ENCODE results near the gene CRACR2B. TPM values are rescaled to one million over a fixed set of nuclear protein-coding genes. Genes with fewer than 3 reads are reported as not detected.

The CRACR2B gene
- total RNA-seq, 6 experiments from 2014 or later = 0.63 to 2.2 (median 1.2) TPM

DNA sequence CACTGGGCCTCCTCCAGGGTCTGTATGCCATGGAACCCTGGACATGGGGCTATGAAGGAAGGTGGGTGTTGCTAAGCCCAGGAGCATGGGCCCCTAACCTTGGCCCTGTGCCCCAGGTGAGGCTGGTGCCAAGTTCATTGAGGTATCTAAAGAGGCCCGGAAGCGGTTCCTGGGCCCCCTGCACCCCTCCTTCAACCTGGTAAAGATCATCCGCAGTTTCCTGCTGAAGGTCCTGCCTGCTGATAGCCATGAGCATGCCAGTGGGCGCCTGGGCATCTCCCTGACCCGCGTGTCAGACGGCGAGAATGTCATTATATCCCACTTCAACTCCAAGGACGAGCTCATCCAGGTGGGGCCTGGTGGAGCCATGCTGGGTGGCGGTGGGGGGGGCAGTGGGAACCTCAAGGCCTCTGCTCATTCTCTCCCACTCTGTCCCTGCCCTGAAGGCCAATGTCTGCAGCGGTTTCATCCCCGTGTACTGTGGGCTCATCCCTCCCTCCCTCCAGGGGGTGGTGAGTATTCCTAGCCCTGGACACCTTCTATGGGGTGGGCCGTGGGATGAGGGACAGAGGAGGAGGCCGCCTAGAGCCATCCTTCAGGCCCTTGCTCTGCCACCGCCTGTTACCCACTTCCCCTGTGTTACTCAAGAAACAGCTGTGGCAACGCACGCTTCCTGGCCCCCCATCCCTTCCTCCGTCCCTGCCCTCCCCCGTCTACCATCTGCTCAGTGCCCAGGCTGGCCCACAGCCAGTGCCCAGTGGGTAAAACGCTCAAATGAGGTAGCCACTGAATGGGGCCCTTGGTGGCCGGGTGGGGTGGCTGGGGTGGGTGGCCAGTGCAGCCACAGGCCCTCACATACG is 6.0 kb upstream of the CRACR2B start:
- Mint-ChIP-seq H3K36me3 (ENCODE audit: low read depth) (peaks cover 6% of the 10 kb centered on the region; the same call in 1 of the 2 replicates), H3K27ac (peak overlapping the region; percentile 71; the same call in 1 of the 2 replicates), H3K4me1 (ENCODE audit: low read depth) (peaks cover 17% of the 10 kb centered on the region), H3K27me3 (ENCODE audit: insufficient read depth) (peaks cover 5% of the 10 kb centered on the region), H3K9me3 (no peaks in the 10 kb centered on the region), H3K4me3 (peak overlapping the region; percentile 90)
- DNase-seq = no peak
- TF ChIP-seq, protein P1, sequence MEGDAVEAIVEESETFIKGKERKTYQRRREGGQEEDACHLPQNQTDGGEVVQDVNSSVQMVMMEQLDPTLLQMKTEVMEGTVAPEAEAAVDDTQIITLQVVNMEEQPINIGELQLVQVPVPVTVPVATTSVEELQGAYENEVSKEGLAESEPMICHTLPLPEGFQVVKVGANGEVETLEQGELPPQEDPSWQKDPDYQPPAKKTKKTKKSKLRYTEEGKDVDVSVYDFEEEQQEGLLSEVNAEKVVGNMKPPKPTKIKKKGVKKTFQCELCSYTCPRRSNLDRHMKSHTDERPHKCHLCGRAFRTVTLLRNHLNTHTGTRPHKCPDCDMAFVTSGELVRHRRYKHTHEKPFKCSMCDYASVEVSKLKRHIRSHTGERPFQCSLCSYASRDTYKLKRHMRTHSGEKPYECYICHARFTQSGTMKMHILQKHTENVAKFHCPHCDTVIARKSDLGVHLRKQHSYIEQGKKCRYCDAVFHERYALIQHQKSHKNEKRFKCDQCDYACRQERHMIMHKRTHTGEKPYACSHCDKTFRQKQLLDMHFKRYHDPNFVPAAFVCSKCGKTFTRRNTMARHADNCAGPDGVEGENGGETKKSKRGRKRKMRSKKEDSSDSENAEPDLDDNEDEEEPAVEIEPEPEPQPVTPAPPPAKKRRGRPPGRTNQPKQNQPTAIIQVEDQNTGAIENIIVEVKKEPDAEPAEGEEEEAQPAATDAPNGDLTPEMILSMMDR (IDR thresholded peaks at IDR 0.05) = no peak

DNA sequence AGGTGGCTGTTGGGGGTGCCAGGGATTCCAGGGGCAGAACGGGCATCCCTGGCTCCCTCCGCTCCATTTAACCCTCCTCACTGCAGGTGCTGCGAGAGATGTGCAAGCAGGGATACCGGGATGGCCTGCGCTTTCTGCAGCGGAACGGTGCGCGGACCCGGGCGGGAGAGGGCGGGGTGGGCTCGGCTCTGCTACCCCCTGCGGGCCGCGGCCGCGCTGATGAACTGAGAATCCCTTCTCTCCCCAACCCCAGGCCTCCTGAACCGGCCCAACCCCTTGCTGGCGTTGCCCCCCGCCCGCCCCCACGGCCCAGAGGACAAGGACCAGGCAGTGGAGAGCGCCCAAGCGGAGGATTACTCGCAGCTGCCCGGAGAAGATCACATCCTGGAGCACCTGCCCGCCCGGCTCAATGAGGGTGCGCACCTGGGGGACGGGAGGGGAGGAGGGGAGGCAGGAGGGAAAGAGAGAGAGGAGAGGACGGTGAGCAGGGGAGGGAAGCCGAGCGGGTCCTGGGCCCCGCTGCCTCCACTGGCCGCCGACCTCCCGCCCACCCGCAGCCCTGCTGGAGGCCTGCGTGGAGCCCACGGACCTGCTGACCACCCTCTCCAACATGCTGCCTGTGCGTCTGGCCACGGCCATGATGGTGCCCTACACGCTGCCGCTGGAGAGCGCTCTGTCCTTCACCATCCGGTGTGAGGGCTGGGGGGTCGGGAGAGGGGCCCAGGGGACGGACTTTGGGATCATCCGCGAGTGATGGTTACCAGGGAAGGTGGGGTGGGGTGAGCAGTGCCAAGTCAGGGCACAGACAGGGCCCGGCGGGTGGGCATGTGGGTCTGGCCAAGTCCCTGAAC is 4.1 kb upstream of the CRACR2B start:
- Mint-ChIP-seq H3K4me1 (ENCODE audit: low read depth) (peaks cover 12% of the 10 kb centered on the region), H3K4me3 (no peak overlapping the region), H3K36me3 (ENCODE audit: low read depth) (peaks cover 6% of the 10 kb centered on the region; the same call in 1 of the 2 replicates), H3K27ac (no peak overlapping the region), H3K9me3 (no peaks in the 10 kb centered on the region), H3K27me3 (ENCODE audit: insufficient read depth) (peaks cover 15% of the 10 kb centered on the region)
- TF ChIP-seq, protein P1 (IDR thresholded peaks at IDR 0.05) = no peak
- no peak for DNase-seq

DNA sequence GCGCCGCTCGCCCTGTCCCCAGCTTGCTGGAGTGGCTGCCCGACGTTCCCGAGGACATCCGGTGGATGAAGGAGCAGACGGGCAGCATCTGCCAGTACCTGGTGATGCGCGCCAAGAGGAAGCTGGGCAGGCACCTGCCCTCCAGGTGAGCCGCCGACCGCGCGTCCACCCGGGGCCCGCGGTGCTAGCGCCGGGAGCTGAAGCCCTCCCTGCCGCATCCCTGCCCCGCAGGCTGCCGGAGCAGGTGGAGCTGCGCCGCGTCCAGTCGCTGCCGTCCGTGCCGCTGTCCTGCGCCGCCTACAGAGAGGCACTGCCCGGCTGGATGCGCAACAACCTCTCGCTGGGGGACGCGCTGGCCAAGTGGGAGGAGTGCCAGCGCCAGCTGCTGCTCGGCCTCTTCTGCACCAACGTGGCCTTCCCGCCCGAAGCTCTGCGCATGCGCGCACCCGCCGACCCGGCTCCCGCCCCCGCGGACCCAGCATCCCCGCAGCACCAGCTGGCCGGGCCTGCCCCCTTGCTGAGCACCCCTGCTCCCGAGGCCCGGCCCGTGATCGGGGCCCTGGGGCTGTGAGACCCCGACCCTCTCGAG is 3.3 kb upstream of the CRACR2B start:
- H3K4me3 Mint-ChIP-seq = no peak overlapping the region
- DNase-seq = no peak
- TF ChIP-seq, protein P1 (IDR thresholded peaks at IDR 0.05) = no peak
- H3K36me3 Mint-ChIP-seq (ENCODE audit: low read depth) = peaks cover 6% of the 10 kb centered on the region; the same call in 1 of the 2 replicates
- peaks cover 15% of the 10 kb centered on the region for H3K27me3 Mint-ChIP-seq (ENCODE audit: insufficient read depth)
- peaks cover 10% of the 10 kb centered on the region for H3K4me1 Mint-ChIP-seq (ENCODE audit: low read depth)
- no peaks in the 10 kb centered on the region for H3K9me3 Mint-ChIP-seq
- H3K27ac Mint-ChIP-seq = no peak overlapping the region

DNA sequence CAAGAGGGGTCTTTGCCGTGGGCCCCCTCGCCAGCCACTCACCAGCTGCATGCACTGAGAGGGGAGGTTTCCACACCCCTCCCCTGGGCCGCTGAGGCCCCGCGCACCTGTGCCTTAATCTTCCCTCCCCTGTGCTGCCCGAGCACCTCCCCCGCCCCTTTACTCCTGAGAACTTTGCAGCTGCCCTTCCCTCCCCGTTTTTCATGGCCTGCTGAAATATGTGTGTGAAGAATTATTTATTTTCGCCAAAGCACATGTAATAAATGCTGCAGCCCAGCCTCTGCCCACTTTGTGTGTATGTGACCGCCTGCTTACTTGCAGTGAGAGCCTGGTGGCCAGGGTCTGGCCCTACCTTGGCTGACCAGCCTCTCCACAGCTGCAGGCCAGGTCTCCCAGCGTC is 2.8 kb upstream of the CRACR2B start:
- H3K27ac Mint-ChIP-seq = no peak overlapping the region
- H3K36me3 Mint-ChIP-seq (ENCODE audit: low read depth) = peaks cover 6% of the 10 kb centered on the region; the same call in 1 of the 2 replicates
- DNase-seq = no peak
- TF ChIP-seq, protein P1 (IDR thresholded peaks at IDR 0.05) = no peak
- H3K27me3 Mint-ChIP-seq (ENCODE audit: insufficient read depth) = peaks cover 15% of the 10 kb centered on the region
- H3K4me1 Mint-ChIP-seq (ENCODE audit: low read depth) = peaks cover 10% of the 10 kb centered on the region
- H3K9me3 Mint-ChIP-seq = no peaks in the 10 kb centered on the region
- no peak overlapping the region for H3K4me3 Mint-ChIP-seq

Measured in HFFc6 (cell line).